Midbrain (tissue), 1 donor: ENCODE measurements around the gene SOX6.

Experiments used
- DNase-seq: peaks from one replicate; lab custom pipeline; 2025; lab: John Stamatoyannopoulos, UW

SOX6 gene

DNA sequence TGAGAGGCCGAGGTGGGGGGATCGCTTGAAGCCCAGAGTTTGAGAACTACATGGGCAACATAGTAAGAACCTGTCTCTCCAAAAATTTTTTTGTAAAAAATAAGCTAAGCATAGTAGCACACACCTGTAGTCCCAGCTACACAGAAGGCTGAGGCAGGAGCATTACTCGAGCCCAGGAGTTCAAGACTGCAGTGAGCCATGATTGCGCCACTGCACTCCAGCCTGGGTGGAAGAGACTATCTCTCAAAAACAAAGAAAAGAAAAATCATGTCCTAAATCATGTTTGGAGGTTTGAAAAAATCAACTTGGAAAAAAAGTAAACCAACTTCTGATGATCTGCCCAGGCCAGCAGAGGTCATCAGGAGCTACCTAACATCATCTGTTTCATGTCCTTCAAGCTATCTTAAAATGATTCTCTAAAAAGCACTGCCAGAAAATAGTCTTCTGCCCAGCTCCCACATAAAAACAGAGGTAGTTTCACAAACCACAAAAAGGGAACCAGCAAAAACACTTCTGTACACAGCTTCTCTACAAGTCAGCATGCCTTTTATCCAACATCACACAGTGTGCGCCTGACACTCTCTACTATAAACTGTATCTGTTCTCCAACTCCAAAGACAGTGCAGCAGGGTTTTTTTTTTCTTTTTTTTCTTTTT is 165.0 kb downstream of the SOX6 start:
- peak; percentile 34 for DNase-seq

DNA sequence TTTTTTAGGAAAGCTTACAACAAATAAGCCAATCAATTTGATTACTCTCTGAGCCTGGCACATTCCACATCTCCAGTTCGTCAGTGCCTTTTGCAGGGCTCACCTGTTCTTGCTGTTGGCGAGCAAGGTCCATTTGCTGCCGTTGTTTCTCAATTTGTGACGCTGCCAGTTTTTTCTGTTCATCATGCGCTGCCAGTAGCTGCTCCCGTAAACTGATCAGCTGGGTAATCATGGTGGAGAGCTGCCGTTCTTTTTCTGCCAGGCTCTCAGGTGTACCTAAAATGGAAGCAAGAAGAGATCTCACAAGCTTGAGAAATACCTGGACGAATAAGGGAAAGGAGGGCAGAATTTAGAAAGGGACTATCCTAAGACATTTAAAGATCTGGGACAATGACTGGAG is 169.7 kb downstream of the SOX6 start:
- DNase-seq, result no peak

DNA sequence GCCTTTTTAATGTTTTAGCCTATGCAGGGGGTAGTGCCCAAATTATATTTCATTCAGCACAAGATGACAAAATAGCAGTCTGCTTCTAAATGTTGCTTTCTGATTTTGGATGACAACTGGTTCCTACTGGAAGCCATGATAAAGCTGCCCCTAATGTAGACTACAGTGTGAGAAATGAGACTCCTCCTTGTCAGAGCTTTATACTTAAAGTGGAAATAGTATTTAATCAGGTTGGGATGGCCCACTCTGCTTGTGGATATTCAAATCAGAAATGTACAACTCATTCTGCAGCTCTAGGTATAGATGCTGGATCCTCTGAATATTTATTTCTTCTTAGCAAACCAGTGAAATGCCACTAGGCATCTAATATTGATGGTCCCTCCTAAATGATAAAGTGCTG is 171.3 kb downstream of the SOX6 start:
- no peak for DNase-seq

DNA sequence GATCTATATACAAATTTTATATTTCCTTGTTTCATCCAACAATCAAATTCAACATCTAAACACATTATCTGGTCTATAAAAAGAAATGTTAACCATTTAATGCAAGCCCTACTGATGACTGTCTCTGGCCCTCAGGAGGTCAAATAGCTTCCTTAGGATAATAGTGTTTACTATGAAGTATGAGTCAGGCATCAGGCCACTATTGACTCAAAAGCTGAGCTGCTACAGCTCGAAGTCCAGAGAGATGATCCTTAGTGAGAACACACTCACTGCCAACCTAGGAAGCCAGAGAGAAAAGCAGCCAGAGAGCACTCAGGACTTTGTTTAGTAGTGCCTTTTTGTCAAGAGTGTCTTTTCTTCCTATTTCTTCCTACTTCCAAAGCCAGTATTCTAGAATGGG is 171.8 kb downstream of the SOX6 start:
- DNase-seq, result no peak

DNA sequence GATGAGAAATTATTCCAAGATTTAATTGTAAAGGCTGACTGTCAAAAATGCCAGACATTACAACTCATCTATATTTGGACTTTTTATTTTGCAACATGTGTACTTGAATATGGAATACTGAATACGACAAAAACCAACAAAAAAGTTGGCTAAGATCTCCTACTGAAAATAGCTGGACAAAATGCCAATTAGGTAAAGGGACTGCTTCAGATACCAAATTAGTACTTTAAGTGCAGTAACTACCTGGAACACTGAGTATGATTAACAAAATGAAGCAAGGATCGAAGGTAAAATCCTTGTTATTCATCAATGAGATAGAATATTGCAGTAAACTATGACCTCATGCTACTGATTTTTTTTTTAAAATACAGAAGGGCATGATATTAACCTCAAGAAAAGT is 173.8 kb downstream of the SOX6 start:
- DNase-seq, result no peak

DNA sequence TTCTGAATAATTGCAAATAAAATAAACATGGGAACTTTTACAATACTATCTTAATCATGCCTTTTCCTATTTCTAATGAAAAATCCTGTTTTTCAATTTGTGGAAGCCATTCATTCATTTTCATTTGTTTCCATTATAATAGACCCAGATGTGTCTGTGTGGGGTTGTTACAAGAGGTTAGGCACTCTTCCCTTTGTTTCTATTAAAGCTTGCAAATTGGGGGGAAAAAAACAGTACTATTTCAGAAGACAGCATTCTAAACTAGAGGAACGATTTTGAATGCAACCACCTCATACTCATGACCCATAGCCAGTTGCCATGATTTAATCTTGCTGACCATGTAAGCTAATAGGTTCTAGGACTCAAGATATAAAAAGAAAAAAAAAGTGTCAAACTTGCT is 175.5 kb downstream of the SOX6 start:
- no peak for DNase-seq

DNA sequence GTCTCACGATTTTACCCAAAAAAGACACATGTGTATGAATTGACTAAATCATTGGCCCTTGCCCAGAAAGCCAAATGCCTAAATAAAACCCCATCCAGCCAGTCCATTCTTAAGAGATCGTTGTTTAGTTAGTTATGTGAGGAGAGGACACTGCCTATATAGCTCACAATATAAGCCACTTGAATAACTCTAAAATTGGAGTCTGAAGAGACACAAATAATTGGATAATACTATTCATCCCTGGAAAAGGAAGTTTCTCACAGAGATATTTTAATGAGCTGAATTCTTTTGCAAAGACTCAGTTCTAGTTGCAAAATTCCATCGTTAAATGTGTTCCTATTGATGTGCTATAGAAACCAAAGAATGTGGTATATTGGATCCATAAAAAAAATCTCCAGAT is 176.7 kb downstream of the SOX6 start:
- no peak for DNase-seq

DNA sequence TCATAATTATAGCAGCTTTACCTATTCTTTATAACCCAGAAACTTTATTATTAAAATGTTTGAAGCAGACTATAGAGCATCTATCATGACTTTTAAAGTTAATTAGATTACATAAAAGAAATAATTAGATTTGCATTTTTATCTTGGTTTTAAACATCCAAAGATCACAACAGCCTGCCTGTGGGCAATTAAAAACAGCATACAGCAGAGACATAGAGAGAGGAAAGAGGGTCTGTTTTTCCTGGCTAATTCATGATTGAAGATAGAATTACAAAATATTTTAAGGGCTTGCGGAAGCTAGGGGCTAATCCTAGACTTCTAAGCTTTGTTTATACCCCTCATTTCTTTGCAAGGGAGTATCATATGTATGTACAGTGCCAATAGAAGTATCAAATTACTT is 178.1 kb downstream of the SOX6 start:
- no peak for DNase-seq

DNA sequence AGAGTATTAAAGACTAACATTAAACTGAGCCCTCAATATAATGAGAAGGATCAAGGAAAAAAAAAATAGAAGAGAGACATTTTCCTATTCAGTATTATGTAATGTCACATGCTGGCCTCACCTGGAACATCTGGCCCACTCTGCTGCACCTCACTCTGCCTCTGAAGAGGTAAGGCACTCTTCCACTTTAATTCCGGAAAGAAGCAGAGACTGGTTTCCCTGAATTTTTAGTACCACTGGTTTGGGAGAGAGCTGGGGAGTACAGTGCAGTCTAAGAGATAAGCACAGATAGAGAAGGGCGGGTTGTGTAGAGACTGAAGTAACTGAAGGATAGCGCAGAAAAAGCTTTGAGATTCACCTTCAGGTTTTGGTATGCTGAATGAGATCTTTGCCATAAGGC is 178.7 kb downstream of the SOX6 start:
- no peak for DNase-seq

DNA sequence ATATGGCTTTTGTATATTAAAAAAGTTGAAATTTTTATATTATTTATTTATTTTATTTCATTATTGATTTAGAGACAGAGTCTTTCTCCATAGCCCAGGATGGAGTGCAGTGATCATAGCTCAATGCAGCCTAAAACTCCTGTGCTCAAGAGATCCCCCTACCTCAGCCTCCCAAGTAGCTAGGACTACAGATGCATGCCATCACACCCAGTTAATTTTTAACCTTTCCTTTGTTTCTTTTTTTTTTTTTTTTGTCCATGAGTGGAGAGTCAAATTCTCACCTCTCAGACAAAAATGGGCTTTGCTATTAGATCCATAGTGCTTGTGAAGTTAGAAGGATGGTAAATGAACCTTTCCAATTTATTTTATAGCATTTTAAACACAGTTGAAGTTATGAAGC is 182.5 kb downstream of the SOX6 start:
- no peak for DNase-seq

DNA sequence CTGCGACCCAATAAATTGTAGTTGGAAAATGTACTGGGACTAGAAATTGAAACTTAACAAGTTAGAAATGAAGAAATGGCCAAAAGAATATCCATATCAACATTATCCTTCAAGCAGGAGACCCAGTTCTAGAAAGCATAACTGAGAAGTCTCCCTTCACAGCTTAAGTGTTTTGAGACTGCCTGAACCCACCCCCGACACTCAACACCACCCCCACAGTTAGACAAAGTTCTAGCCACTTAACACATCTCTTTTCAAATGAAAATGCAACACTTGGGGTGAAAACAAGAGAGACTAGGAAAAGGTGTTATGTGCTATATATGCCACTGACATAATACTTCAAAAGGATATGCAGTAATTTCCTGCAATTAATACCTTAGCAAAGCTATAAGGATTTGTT is 184.5 kb downstream of the SOX6 start:
- DNase-seq, result no peak

DNA sequence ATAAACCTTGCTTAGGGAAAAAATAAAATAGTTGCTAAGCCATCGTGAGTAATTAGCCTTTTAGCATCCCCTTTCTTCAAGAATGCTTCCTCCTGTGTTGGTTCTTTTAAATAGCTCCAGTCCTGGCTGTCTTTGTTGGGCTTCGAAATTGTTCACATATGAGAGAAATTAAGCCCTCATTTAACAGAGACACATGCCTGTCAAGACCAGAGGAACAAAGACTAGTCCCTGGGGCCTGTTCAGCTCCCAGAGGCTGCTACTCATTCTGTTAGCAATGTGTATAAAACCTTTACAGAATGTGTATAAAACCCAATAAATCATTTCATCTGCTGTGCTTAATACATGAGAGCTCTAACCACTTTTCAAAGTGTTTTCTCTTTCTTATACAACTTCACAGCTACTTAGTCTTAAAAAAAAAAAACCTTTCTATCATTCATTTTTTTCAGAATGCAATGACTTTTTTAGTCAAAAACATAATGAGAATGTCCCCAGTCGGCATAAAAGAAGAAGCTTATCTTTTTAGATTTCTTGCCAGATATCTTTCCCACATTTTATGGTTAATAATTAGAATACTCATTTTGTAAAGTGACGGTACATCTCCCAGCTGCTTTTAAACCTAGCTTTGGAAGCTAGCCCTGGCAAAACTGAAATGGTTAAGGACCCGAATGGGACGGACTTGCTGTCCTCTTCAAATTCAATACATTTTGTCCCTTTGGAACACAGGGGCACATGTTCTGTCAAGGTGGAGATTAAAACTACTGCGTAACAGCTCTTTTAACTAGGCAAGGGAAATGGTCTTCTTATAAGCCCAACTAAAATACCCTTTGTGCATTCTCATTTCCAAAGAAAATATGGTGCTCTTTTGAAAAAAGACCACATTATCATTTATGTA is 186.1 kb downstream of the SOX6 start:
- DNase-seq, result no peak

DNA sequence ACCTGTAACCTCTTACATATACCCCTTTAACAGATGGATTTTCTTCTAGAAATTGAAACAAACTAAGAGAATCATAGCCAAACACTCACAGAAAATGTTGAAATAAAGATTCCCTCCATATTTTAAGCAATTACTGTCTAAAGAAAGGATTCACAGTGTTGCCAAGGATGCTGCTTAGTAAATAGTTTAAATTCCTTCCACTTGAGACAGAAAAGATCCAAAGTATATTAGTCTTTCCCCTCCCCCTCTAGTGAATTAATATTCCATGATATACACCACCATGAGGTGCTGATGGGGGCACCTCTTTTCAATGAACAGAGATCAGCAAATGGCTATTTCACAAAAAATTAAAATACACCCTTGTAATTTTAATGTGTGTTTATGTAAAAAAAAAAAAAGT is 186.8 kb downstream of the SOX6 start:
- DNase-seq, result no peak

DNA sequence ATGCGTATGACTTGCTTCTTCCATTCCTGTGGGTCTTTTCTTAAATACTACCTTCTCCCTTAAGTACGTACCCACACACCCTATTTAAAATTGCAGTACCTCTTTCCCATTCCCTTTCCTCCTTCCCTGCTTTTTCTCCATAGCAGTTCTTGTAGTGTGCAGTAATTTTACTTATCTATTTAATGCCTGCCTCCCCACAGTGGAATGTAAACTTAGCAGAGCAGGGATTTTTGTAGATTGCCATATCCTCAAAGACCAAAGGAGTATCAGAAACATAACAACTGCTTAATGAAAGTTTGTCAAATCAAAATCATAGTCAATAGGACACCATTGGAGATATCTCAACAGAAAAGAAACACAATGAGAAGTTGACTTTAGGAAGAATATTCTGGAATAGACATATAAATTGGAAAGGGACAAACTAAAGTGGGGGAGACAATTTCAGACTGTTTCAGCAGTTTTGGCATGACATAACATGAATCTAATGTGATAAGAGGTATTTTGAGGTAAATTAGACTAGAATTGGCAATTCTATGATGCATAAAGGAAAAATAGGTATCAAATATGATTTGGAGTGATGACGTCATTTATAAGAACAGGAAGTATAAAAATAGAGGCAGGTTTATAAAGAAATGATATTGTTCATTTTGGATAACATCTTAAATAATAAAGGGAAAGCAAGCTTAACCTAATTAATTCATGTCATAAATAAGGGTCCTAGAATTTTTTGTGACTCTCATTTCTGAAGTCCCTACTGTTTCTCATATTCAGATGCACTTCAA is 188.4 kb downstream of the SOX6 start:
- DNase-seq, result no peak

DNA sequence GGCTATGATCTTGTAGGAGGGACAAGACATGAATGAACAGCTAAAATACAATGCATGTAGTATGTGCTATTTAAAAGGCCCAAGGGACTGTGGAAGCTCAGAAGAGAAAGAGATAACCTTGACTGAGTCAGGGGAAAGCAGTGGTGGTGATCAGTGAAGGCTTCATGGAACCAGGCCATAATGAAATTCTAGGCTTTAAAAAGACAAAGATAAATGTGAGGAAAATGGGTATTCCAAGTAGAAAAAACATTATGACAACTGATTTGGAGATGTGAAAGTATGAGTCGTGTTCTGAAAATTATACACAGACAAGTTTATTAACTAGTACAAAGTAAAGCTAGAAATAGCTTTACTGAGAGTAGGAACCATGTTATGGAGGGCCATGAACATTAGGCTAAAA is 189.8 kb downstream of the SOX6 start:
- no peak for DNase-seq

DNA sequence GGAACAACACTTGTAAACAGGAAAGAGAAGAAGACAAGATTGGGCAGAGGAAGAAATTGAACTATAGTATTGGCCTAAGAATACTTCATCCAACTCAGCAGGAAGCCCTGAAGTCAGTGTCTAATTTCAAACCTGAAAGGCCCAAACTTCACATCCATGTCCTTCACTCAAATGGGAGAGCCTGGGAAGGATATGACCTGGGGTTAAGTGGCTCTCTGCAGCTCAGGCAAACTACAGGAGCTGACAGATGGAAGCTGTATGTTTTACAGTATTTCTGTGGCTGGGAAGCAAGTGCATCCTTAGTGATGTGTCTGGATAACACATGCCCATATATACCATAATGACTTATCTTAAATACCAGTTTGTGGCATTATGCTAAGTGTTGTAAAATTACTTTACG is 196.2 kb downstream of the SOX6 start:
- DNase-seq, result no peak

DNA sequence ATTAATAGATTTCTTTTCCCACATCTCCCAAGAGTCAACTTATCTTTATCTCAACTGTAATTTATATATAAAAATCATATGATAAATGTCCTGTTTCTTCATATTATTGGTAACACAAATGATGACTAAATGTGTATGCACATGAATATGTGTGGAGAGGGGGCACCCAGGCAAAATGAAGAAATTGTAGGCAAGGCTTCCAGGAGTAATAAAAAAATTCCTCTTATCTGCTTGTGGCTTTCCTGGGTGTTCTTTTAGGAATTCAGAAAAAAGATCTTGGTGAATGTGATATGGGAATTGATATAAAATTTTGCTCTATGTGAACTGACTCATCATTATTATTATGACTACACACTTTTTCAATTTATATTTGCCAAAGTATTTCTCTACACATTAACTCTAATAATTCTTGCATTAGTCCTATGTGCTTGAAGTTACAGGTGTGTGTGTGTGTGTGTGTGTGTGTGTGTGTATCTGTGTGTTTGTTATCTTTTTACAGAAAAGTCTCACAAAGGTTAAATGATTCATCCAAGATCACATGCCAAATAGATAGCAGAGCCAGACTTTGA is 197.8 kb downstream of the SOX6 start:
- no peak for DNase-seq

DNA sequence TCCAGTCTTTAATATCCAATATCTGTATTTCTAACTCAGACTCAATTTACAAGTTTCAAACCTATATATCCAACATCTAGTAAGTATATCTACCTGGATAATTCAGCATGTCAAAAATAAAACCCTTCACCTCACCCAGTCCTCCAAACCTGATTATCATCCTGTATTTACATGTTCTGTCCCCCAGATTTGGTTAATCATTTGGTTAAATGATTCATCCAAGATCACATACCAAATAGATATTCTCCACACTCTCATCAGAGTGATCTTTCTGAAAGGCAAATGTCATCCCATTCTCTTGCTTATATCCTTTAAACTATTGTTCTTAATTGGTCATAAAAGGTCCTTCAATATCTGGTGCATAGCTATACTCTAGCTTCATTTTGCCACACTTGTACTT is 199.0 kb downstream of the SOX6 start:
- DNase-seq, result no peak

DNA sequence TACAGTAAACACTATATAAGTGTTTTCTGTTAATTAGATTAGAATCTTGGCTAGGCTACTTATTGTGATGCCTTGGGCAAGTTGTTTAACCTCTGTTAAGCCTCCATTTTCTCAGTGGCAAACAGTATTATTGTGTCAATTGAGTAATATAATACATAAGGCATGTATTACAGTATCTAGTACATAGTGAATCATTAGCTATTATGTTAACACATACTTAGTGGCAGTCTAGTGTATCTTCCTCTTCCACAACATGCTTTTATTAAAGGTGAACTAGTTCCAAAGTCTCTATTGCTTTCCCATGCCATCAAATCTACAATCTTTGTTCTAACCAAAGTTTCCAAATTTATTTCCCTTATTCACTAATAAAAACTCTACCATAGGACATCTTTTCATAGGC is 200.9 kb downstream of the SOX6 start:
- no peak for DNase-seq

DNA sequence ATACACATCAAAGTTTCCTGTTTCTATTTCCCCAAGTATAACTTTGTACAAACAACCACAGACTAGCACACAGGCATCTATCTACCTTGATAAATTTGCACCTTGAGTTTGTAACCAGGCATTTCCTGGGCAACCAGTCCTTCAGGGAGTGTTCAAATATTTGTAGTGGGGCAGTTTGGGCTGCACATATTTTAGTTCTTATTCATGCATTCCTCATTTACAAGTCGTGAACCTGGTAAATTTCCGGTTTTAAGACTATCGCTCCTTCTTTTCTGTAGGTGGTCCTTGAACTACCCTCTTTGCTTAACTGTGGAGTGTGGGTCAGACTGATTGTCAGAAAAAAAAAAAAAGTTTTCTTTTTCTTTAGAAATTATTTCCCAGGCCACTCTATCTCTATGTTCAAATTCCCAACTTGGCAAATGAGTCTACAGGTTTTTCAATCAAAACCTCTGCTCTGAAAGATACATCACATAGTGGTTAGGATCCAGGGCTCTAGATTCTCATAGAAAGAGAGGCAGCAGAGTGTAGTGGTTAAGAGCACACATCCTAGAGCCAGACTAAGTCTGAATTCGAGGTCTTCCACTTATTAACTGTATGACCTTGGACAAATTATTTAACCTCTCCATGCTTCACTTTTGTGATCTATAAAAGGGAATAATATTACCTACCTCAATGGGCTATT is 201.5 kb downstream of the SOX6 start:
- no peak for DNase-seq

DNA sequence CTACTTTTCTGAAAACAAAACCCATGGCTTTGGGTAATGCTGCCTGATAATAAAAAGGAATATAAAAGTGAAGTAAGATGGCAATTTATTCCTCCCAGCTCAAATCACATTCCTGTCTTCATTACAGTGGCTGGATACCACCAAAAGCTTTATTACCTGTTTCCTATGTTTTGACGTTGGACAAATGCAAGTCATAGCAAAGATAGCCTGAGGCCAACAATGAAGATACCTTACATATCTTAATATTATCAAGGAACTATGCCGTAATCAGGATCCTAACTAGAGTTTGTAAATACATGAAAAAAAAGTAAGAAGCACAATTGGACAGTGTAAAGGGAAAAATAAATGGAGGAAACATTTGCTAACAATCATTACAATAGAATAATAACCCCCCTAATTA is 202.4 kb downstream of the SOX6 start:
- DNase-seq, result no peak

DNA sequence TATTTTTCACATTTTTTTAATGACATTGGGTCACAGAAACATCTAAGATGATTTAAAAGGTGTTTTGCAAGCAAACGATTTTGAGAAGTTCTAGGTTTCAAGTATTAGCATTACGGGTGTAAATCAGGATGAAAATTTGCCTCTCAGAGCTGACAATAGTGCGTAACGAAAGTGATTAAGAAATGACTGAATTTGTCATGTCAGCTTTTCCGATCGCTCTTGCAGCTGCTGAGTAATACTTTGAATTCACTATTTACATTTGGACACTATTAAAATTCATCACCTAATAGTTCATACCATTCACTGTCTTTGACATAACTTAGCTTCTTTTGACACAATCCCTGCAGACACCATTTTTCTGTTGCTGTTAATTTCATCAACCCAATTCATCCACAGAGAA is 205.2 kb downstream of the SOX6 start:
- DNase-seq, result no peak
